Loucy (cell line): Measurements from ENCODE around the gene CPEB3.

ENCODE experiments used
- CTCF ChIP-seq: fragments of 200-600 bp; sonication (generic); conservative IDR thresholded peaks from 2 replicates; pipeline ENCODE4 v1.5.1; 2014; ENCODE audit warnings: mild to moderate bottlenecking, antibody characterized with exemption, low read length
- EZH2phosphoT487 ChIP-seq: fragments of 200-600 bp; IDR thresholded peaks from 2 replicates; pipeline ENCODE4 v1.6.1; 2018; ENCODE audit warnings: antibody characterized with exemption, mild to moderate bottlenecking, moderate library complexity, borderline replicate concordance

GRCh38 chr10:92005978-92006377, 284.9 kb downstream of the CPEB3 start:
- TF ChIP-seq EZH2phosphoT487 = no peak
- no peak for TF ChIP-seq CTCF
